SKM-1 treated with dmso at 0.1 percent for 144 hours (cell line): ENCODE data around the gene OSGEPL1.
"Not testable (repeated sequence)": the region's sequence is repeated elsewhere in the genome, so short reads cannot be mapped to it uniquely, and the experiment has no call there.

Experiments
- DNase-seq: peaks from one replicate; lab custom pipeline; 2025; ENCODE audit not compliant: unreplicated experiment; lab: John Stamatoyannopoulos, UW

Gene OSGEPL1

GRCh38 chr2:189751080-189751658 is 11.4 kb downstream of the OSGEPL1 start:
- DNase-seq = peak; percentile 16

DNA sequence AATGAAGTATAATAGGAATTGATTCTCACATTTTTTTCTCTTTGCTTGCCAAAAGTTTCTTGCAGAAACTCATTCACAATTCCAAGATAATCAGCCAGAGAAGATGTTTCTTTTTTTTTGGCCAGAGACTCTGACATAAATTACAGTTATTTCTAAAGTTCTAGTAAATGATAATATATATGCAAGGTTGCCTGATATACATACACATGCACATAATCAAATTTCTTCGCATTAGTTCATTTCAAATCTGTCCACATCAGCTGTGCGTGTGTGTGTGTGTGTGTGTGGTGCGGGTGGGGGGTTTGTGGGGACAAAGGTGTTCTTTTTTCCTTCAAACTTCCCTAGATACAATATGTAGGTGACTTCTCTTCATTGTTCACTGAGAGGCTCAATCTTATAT is 33.2 kb downstream of the OSGEPL1 start:
- DNase-seq = no peak

DNA sequence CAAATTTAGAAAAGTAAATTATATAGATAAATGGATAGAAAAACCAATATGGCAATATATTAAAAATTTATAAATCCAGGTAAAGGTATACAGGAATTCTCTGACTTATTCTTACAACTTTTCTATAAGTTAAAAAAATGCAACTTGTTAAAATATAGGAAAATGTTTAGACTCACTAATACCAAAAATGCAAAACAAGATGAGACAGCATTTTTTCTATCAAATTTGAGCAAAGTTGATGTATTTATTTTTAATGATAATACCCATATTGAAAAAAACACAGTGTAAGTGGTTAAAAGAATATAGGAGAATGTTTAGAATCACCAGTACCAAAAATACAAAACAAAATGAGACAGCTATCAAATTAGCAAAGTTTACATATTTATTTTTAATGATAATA is 35.7 kb downstream of the OSGEPL1 start:
- DNase-seq = no peak

DNA sequence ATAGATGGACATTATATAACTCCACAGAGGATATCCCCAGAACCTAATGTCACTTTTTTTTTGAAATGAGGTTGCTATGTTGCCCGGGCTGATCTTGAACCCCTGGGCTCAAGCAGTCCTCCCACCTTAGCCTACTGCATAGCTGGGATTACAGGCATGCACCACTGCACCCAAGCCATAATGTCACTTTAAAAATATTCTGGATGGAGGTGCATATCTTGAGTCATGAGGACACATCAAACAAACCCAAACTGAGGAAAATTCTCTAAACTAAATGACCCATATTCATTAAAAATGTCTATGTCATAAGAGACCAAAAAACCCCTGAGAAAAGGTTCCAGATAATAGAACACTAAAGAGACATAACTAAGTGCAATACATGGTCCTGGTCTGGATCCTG is 36.3 kb downstream of the OSGEPL1 start:
- no peak for DNase-seq

DNA sequence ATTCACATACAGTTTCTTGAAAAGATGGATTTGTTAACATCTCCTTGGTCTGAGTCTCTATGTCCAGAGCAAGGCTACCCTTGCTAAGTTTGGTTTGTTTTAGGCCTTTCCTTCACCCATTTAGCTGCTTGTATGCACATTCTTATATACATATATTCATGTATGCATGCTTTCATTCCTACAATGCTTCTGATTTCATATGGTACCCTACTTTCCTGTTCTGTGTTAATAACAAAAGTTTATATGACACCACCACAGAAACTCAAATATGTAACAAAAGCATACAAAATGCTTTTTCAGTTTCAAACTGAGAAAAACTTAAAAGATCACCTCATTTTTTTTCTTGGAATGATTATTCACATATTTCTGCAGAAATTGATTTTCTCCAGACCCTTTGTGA is 39.4 kb downstream of the OSGEPL1 start:
- DNase-seq = no peak

DNA sequence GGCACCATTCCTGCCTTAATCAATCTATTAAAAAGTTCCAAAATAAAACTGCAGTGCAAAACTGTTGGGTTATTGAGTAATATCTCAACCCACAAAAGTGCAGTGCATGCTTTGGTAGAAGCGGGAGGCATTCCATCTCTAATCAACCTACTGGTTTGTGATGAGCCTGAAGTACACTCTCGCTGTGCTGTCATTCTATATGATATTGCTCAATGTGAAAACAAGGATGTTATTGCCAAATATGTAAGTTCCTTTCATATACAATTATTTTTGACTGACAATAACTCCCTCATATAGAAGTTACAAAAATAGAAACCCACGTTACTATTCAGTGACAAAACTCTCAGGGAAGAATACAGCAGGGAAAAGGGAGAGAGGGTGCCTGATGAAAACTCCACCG is 43.0 kb downstream of the OSGEPL1 start:
- DNase-seq = peak; percentile 10

- DNase-seq = not testable (repeated sequence)
Observed at GRCh38 chr2:189717593-189717992, 45.0 kb downstream of the OSGEPL1 start.

DNA sequence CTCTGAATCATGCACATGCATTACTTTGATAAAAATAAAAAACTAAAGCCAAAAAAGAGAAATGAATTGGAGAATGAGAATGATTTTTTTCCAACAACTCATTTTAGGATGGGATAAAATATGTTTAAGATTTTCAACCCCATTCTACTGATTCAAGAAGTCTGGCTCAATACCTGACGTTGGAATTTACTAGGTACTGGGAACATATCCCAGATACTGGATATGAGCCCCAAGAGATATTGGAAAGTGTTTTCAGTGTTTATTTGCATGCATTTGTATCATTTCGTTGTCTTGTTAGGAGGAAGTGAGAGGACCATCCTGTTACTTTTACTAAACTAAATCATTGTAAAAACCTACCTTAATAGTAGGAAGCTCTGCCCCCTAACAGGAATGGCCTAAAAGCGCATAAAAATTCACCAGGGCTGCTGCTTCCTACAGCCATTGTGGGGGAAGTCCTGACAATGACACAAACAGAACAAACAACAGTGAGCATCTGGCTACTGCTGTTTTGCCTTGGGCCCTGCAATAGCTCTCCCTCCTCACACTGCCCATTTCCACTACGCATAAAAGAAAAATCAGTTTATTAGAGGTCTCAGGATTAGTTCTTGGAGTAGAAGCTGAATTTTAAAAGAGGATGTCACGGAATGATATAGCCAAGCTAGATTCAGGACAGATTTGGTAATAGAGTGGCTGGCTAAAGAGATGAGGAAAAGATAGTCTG is 52.9 kb downstream of the OSGEPL1 start:
- DNase-seq = no peak

GRCh38 chr2:189702071-189702470 is 60.5 kb downstream of the OSGEPL1 start:
- DNase-seq = no peak

GRCh38 chr2:189700681-189701080 is 61.9 kb downstream of the OSGEPL1 start:
- DNase-seq = no peak

DNA sequence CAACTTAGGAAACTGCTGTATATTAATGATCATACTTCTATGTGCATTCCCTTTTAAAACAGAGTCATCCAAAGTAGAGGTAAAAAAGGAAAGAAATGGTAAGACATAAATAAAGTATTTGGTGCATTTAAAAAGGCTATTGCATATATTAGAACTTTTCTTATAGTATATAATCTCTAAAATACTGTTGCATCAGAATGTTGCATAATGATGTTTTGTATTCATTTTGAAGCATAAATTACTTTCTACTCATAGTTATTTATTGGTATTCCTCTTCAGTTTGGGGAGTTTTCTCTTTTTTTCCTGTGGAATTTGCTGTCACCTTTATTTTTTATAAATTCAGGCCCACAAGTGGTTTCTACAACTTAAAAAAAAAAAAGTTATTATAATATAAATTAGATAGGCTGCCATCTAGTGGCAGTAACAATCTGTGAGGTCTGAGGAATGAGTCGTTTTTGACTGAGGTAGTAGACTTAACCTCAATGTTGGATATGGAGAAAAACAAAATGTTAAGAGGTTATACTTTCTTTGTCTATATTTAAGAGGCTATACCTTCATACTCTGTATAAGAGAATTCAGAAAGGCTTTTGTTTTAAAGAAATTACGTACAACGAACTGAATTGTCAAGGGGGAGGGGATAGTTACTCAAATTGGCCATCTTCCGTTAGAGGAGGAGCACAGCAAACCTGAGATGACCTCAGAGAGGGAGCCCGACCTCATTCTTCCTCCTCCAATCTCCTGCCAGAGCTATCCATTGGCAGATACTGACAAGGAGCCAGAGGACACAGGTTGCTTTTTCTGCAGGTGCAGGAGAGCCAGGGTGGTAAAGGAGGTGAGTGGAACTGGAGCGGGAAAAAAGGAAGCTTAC is 64.3 kb downstream of the OSGEPL1 start:
- DNase-seq = peak; percentile 25
